Measurements from ENCODE around the gene CTSO.
"Not testable (repeated sequence)": the region's sequence is repeated elsewhere in the genome, so short reads cannot be mapped to it uniquely, and the experiment has no call there.

Gene CTSO

DNA sequence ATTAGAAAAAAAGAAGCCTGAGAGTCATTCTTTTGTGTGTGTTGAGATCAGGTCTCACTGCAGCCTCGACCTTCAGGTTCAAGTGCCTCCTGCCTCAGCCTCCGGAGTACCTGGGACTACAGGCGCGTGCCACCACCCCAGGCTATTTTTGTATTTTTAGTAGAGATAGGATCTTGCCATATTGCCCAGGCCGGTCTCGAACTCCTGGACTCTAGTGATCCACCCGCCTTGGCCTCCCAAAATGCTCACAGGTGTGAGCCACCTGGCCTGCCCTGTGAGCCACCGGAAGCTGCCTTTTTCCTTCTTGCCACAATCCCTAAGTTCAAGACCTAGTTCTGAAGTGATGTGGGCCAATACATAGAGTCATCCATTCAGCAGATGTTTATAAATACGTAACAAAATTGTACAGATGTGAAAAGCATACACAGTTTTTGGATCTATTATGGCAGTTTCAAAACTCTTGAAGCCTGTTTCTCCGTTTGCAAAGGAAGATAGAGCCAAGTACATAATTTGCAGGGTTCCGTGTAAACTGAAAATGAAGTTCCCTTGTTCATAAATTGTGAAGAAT, 536 bp upstream of the CTSO start:
- DNase-seq = no peak

DNA sequence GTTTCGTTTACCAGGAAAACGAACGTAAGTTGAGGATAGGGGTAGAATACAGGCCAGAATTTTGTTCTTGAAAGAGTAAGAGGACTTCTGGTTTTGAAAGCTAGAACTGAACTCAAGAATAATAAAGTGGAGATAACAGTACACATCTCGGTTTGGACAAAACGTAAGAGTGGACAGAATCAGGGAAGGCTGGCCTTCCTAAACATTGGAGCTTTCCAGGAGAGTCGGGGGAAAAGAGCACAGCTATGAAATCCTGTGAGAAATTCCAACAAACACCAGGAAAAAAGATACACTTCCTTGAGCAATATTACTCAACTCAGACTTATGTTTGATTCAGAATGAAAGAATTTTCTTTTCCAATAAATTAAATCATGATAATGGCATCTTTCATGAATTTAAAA, 1.2 kb downstream of the CTSO start:
- no peak for DNase-seq

DNA sequence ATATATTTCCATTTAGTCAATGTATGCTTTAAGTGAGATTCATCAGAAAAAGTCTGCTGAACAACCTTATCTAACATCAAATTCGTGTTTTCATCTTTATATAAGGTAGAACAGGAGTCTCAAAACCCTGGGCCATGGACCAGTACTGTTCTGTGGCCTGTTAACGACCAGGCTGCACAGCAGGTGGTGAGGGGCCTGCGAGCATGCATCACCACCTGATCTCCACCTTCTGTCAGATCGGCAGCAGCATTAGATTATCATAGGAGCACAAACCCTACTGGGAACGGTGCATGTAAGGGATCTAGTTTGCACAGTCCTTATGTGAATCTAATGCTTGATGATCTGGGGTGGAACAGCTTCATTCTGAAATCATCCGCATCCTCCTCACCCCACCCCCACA, 3.2 kb downstream of the CTSO start:
- no peak for DNase-seq

DNA sequence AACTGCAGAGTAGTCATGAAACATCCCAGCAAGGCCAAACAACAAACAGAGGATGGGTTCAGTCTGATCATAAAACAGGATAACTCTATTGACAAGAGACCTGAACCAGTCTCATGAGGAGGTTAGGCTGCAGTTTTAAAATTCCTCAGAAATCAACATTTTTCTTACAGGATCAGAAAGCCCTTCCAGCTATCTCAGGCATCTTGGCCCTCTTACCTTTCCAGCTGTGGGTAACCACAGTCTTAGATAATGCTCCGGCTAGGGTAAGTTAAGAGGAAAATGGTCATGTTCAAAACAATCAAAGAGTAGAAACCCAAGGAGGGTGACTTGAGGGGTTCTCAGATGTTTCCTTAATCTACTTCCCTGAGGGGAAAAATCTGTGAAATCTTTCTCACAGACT, 5.1 kb downstream of the CTSO start:
- no peak for DNase-seq

DNA sequence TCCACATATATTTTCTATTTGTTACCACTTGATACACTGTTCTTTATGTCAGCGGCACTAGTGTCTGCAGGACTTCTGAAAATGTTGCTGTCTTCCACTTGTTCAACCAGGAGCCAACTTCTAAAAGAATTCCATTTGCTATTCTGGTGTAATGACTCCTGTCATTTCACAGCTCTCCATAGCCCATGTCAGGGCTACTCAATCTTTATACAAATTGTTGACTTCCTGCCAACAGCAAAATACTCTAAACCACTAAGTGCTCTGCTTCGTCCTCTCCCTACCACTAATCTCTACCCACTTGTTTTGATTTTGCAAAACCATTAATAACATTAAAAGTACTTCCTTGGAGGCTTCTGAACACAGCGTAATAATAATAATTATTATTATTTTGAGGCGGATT, 7.2 kb downstream of the CTSO start:
- DNase-seq = no peak

DNA sequence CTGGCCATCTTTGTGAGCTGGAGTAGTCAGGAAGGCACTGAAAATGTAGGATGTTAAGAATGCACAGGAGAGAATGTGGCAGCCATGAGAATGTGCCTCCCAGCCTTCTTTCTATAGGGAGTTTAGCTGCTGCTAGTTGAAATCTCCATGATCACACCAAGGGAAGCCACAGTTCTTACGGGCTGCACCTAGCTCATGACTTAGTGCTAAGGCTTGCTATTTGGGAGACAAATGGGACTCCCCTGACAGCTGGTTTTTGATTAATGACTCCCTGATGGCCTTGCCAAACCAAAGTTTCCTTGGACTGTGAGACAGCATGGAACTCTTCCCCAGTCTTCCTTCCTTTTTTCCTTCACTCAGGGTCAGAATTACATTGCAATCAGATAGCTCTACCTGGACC, 9.2 kb downstream of the CTSO start:
- DNase-seq = no peak

DNA sequence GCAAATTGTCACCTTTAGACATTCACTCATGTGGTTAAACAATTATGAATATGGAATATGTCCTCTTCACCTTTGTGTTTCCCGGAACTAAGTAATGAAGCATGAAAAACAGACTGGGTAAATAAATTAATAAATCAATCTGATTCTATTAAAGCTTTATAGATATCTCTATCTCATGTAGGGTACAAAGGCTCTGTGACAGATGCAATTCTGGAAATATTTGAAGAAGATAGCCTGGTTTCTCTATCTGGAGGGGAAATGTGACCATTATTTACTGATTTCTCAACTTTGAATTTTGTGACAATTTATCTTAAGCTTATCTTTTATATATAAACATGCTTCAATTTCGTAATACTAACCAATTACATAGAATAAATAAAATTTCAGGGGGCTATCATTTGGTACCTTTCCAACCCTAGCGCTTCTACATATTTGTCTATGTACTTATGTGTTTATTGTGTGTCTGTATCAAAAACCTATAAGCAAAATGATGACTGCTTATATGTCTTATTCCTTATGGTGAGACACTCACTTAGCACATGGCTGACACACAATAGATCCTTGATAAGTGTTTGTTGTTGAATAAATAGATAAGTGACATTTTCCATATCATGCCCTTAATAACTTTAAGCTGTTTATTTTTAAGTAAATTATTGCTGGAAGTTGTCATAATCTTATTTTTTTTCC, 9.9 kb downstream of the CTSO start:
- no peak for DNase-seq

DNA sequence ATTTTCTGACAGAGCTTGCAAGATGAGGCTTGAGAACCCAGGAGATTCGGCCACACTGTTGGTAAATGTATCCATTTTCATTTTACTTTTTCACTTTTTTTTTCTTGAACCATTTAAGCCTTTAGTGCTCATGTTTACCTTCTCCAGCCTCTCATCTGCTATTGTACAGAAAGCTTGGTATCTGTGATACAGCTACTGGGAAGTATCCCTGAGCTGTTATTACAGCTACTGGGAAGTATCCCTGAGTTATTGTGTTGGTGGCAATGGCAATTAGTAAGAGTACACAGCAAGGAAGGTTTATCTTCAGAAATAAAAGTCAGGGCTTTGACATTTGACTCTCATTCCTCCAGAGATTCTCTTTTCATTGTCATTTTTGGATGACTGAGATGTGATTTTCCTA, 11.8 kb downstream of the CTSO start:
- no peak for DNase-seq

DNA sequence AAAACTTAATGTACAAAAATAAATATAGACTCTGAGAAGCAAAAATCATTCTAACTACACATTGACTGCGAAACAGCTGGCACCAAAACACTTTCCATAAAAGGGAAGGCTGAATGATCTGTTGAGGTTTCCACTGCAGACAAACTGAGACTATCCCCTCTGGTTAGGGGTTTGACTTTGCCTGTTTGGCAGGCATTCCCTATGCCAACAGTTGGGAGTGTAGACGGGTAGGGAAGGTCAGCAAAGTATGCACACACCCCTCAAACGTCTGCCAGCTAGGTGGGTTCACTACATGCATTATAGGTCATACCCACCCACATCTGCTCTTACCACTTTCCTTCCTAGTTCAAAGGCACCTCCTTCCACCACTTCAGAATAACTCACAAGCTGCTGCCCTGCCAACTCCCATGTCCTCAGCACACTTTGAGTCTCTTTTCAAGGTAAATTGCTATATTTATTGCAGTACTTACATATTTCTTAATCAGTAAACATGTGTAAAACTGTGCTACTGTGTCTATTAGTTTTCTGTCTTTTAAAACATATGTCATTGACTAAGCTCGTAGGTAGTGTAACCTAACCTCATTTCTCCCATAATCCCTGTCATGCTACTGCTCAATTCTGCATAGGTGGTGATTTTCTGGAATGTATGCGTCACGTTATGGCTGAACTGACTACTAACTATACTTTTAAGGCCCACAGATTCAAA, 12.4 kb downstream of the CTSO start:
- no peak for DNase-seq

DNA sequence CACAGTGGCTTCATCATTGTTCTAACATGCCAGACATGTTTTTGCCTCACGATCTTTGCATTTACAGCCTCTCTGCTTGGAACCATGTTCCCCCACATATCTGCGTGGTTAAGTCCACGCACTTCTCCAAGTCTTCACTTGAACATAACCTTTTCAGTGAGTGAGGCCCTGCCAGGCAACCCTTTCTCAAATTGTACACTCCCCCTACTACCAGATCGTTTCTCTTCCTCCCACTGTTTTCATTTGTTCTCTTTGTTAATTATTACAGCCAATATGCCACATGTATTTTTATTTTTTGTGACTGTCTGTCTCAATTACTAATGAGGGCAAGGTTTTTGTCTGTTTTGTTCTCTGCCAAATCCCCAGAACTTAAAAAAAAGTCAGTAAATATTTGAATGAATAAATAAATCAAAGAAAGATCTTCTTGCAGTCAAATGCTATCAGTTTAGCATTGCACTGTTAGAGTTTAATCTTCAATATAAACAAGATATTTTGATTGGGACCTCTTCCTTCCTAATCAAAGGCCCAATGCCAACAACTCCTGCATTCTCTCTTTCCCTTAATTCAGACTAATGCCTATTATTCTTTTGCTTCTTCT, 18.2 kb downstream of the CTSO start:
- no peak for DNase-seq

DNA sequence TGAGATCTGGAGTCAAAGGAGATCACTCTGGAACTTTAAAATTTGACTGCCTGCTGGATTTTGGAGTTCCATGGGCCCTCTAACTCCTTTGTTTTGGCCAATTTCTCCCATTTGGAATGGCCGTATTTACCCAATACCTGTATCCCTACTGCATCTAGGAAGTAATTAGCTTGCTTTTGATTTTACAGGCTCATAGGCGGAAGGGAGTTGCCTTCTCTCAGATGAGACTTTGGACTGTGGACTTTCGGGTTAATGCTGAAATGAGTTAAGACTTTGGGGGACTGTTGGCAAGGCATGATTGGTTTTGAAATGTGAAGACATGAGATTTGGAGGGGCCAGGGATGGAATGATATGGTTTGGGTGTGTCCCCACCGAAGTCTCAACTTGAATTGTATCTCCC, 19.0 kb downstream of the CTSO start:
- not testable (repeated sequence) for DNase-seq

DNA sequence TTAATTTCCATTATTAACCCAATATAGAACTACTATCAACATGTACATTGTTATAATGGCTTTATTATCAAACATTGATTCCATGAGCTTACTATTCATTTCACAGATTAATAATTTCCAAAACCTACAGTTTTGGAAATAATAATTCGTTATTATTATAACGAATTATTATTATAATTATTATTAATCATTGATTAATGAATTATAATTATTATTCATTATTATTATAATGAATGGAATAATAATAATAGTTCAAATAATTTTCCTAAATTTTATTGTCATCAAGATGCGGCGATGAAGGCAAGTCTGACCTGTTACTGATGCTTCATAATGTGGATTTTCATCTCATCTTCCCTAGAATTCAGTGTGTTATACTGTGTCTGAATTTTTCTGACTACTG, 22.0 kb downstream of the CTSO start:
- no peak for DNase-seq

DNA sequence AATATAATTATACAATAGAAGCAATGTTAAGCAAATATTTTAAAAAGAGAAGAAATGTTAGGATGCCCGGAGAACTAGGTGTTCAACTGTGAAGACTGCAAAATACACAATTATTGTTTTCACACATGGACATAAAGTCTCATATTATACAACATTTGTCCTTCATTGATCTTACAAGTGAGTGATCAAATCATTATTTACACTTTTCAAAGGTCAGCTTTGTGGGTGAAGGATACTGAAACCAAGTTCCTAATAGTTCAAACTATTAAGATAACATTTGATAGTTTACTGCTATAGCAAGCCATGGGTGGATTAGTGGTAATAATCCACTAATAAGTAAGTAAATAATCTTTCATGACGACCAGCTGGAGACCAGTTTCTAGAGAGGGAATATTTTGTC, 23.3 kb downstream of the CTSO start:
- DNase-seq = no peak

DNA sequence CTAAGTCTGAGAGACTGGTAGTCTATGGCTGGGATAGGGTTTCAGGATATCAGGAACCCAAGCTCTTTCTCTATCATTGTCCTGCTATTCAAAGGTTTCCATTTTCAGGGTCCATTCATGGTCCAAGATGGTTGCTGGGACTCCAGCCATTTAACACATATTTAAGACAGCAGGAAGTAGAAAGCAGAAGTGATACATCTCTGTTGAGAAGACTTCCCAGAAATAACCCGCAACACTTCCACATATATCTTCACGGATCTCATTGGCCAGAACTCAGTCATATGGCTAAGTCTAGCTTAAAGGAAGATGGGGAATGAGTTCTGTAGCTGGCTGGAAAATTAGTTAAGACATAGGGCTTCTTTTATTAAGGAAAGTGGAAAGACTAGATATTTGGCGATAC, 23.8 kb downstream of the CTSO start:
- no peak for DNase-seq

DNA sequence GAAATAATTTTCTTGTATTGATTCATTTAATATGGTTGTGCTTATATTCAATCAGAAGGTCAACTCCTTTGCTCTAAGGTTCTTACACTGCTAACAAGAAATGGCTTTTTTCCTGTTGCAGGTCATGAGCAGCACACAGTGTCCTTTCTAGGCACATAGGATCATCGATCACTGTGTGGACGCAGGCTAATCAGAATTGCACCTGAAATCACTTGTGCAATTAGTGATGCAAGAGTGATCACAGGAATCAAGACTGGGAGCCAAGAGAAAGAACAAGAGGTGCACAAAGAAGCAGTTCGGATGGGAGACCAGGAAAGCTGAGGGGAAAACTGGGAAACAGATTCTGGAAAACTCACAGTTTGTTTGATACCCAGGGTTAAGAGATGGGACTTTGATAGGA, 29.0 kb downstream of the CTSO start:
- no peak for DNase-seq

DNA sequence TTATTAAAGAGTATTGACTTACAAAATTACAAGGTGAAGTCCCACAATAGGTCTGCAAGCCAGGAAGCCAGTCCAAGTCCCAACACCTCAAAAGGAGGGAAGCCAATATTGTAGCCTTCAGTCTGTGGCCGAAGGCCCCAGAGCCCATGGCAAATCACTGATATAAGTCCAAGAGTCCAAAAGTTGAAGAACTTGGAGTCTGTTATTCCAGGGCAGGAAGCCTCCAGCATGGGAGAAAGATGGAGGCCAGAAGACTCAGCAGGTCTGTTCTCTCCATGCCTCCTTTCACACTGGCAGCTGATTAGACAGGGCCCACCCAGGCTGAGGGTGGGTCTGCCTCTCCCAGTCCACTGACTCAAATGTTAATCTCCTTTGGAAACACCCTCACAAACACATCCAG, 32.1 kb downstream of the CTSO start:
- no peak for DNase-seq

DNA sequence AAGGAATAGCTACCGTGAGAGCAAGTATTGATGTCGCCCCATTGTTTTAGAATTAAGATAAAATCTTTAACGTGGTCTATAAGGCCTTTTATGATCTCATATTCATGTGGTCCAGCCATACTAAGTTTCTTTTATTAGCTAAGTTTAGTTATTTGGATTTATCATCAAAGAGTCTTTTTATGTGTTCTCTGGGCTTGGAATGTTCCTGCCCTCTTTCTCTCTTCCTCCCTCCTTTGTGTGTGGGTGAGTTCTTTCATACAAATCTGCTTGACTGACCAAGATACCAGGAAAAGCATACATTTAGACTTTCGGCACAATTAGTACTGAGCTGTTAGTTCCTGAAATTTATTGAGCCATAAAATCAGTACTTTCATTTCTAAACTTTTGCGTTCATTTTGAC, 38.9 kb downstream of the CTSO start:
- DNase-seq = no peak

DNA sequence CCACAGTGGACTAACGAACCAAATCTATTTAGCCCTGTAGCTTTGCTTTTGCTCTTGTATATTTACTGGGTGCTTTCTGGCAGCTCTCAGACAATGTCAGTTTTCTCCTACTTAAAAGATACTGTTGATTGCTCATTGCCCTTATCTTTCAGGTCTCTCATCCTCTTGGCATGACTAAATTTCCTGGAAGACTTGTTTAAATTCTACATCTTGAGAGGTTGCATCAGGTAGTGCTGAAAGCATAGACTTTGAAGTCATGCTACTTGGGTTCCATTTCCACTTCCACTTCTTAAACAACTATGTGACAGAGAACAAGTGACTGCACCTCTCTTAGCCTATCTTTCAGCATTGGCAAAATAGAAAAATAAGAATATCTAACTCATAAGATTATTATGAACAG, 41.8 kb downstream of the CTSO start:
- DNase-seq = no peak

DNA sequence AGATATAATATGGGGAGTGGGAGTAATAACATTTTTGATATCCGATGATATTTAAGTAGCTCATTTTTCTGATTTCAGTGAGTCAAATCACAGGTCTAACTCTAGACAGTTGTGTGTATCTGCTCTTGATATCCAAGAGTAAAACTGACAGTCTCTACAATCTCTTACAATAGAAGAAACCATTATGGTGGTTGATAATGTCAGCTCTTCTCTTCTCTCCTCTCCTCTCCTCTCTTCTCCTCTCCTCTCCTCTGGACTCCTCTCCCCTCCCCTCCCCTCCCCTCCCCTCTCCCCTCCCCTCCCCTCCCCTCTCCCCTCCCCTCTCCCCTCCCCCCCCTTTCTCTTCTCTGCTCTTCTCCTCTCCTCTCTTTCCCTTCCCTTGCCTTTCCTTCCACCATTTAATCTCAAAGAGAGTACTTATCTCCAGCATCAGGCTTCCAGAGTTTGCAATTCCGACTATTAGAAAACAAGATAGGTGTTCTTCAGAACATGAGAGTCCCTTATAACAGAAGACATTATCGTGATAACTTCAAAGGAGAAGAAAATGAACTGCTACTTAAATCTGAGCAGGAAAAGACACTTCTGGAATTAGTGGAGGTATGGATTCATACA, 43.9 kb downstream of the CTSO start:
- DNase-seq = no peak

DNA sequence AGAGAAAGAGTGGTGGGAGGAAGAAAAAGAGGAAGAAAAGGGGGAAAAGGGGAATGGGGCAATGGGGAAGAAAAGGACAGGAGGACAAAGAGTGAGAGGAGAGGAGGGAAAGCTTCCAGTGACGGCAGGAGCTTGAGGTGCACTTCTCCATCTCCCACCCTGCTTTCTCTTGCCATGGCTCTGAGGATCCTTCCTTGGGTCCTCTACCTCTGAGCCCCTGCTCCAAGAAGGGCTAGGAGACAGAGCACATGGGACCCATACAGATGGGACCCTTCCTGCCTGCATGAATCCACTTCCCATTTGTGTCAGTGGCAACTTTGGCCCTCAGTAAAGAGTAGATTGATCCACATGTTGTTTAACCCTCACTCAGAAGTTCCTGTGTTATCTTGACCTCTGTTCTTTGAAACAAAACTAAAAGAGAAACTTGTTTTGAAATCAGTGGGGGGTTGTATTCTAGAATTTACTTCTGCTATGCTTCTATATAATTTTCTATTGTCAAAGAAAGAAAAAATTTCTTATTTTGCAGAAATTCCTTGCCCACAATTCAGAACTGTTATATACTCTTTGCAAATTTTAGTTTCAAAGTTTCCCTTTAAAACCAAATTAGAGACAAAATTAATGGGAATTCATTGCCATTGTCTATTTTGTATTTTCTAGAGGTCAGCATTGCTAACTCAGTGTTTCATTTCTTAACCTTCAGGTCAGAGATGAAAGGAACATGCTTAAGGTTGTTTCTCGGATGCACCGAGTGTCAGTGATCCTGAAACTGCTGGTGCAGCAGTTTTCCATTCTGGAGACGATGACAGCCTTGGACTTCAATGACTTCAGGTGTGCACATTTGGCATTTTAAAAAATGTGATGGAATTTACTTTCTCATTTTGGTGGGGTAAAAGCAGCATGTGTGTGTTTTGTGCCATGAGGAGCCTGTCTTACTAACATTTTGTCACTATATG, 45.2 kb downstream of the CTSO start:
- DNase-seq = no peak

DNA sequence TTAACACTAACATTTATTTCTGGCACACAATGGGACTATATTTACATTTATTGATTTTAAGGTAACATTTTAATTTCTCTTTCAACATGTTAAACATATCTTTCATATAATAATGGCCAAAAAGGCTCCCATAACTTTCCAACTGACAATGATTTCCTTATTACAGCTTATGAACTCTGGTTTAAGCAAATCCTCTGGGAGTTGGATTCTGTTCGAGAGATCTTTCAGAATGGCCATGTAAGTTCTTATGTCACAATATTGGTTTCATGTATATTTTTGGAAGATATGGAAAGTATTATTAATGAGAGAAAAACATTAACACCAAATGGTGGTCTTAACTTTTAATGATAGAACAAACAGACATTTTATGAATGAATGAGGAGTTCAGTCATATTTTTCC, 46.1 kb downstream of the CTSO start:
- DNase-seq = no peak

DNA sequence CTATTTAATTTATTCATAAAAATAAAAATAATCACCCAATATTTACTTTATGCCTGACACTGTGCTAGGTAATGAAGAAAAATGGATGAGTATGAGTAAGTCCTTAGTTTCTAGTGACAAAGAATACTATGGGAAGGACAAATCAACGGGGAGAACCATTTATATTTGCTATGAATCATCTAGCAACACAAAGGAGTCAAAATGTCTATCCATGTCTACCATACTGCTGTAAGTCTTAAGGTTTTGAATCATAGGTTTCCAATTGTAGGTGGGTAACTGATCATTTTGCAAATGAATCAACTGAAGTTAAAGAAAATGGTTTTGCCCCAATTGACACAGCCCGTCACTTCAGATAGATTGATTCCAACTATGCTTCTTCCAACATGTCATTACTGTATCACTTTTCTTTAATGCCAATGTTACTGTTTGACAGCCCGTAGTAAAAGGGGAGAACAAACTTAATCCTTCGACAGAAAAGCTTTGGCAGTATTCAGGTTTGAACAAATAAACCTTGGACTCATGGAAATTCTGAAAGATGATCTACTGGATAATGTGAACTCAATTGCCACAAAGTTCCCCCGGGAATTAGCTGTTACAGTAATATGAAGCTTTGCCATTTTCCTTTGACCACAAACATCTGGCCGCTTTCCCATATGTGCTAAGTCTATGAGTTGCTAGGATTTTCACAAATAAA, 47.0 kb downstream of the CTSO start:
- no peak for DNase-seq
